SH-SY5Y (cell line): ENCODE data around the gene BTAF1.

Source experiments
- GATA2 ChIP-seq: IDR thresholded peaks from 2 replicates; pipeline ENCODE4 v1.6.1; 2011; ENCODE audit warnings: mild to moderate bottlenecking, low read depth, low read length
- GATA3 ChIP-seq: IDR thresholded peaks from 2 replicates; pipeline ENCODE4 v1.6.1; 2011; ENCODE audit warnings: low read depth, mild to moderate bottlenecking, low read length, moderate library complexity

DNA sequence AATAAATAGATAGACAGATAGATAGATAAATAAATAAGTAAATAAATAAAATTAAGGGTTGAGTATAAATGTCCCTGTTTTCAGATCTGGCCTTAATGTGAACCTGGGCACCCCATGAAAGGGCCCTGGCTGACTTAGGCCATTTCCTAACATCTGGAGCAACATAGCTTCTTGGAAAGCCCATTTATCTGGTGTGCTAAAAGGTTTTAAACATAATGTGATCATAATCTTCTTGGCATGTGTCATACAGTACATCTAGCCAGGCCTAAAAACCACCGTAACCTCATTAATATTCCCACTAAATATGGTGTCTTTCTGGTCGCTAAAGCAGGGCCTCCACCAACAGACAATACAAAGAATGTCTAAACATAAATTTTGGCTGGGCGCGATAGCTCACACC, 142.8 kb downstream of the BTAF1 start:
- TF ChIP-seq GATA2 (no peak; the same call in 1 of the 2 replicates), GATA3 (no peak)
